SU-DHL-6 (cell line): ENCODE measurements around the gene CXCR5.

Source experiments
- EZH2phosphoT487 ChIP-seq: fragments of 200-600 bp; sonication (generic), shearing (Covaris generic); conservative IDR thresholded peaks from 2 replicates; pipeline ENCODE4 v1.6.1; 2018; ENCODE audit warnings: mild to moderate bottlenecking, antibody characterized with exemption, low read length, moderate library complexity, mixed read lengths
- TF ChIP-seq, protein P1 (sequence below): fragments of 200-600 bp; sonication (generic); IDR thresholded peaks from one replicate; pipeline ENCODE4 v1.5.1; 2017; ENCODE audit warnings: antibody characterized with exemption, mild to moderate bottlenecking, low read length, moderate library complexity; ENCODE audit not compliant: insufficient read depth, poor library complexity, severe bottlenecking

DNA sequence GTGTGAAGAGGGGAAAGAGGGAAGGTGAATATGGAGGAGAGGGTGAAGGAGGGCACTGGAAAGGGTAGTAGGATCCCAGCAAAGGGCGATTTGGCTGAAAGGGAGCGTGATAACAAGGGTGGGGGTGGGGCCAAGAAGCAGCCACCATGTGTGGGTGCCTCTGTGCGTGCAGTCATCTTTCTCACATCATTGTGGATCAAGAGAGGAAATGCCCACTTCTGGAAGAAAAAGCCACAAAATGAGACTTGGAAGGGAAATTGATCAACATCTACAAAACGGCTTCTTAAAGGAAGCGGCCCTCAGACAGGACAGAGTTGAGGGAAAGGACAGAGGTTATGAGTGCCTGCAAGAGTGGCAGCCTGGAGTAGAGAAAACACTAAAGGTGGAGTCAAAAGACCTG is 1.2 kb upstream of the CXCR5 start:
- TF ChIP-seq, protein P1, sequence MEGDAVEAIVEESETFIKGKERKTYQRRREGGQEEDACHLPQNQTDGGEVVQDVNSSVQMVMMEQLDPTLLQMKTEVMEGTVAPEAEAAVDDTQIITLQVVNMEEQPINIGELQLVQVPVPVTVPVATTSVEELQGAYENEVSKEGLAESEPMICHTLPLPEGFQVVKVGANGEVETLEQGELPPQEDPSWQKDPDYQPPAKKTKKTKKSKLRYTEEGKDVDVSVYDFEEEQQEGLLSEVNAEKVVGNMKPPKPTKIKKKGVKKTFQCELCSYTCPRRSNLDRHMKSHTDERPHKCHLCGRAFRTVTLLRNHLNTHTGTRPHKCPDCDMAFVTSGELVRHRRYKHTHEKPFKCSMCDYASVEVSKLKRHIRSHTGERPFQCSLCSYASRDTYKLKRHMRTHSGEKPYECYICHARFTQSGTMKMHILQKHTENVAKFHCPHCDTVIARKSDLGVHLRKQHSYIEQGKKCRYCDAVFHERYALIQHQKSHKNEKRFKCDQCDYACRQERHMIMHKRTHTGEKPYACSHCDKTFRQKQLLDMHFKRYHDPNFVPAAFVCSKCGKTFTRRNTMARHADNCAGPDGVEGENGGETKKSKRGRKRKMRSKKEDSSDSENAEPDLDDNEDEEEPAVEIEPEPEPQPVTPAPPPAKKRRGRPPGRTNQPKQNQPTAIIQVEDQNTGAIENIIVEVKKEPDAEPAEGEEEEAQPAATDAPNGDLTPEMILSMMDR = no peak
- no peak for TF ChIP-seq EZH2phosphoT487
